Transverse colon (tissue), 4 donors: ENCODE data around the gene USP24. TPM values are rescaled to one million over a fixed set of nuclear protein-coding genes. Genes with fewer than 3 reads are reported as not detected.

ENCODE experiments used
- DNase-seq: peaks from one replicate; pipeline ENCODE4 v3.0.0-alpha.2; 2019
- H3K27ac ChIP-seq, 4 donors: fragments of 200-600 bp; sonication (generic); 2 replicates each; pipeline ENCODE4 v1.5.1; 2016 to 2018; ENCODE audit warnings: inconsistent platforms in 4 of 4
- H3K27me3 ChIP-seq: fragments of 200-600 bp; sonication (generic); 2 replicates; pipeline ENCODE4 v1.5.1; 2017; ENCODE audit warnings: inconsistent platforms
- H3K36me3 ChIP-seq, 4 donors: fragments of 200-600 bp; sonication (generic); 2 replicates each; pipeline ENCODE4 v1.5.1; 2017 to 2019; ENCODE audit warnings: inconsistent platforms in 4 of 4
- H3K4me1 ChIP-seq, 4 donors: fragments of 200-600 bp; sonication (generic); 2 replicates each; pipeline ENCODE4 v1.5.1; 2017 to 2020; ENCODE audit warnings: inconsistent platforms in 4 of 4
- H3K4me3 ChIP-seq, 4 donors: fragments of 200-600 bp; sonication (generic); 1 replicate in 1 of 4; 2 replicates in 3 of 4; pipeline versions ENCODE4 v1.5.1 to v1.6.1; 2017 to 2019; ENCODE audit warnings: inconsistent platforms in 4 of 4
- H3K9me3 ChIP-seq, 2 donors: fragments of 200-600 bp; sonication (generic); 2 replicates each; pipeline ENCODE4 v1.5.1; 2017 to 2019; ENCODE audit warnings: inconsistent platforms in 2 of 2
- EP300 ChIP-seq: sonication (generic); formaldehyde crosslinking; IDR thresholded peaks from one replicate; pipeline ENCODE4 v1.6.1; 2017; ENCODE audit warnings: antibody characterized with exemption, low read depth
- POLR2A ChIP-seq: fragments of 450-650 bp; IDR thresholded peaks from one replicate; pipeline ENCODE4 v1.6.1; 2016; ENCODE audit warnings: antibody characterized with exemption, mild to moderate bottlenecking, moderate library complexity
- POLR2AphosphoS5 ChIP-seq, 3 donors: sonication (generic); formaldehyde crosslinking; IDR thresholded peaks; one replicate each; pipeline ENCODE4 v1.6.1; 2016; ENCODE audit warnings: antibody characterized with exemption in 3 of 3
- WGBS, 2 donors: methylation state at CpG; one replicate each; pipeline ENCODE4 v1.1.5; 2018; ENCODE audit warnings: low coverage in 1 of 2; 5-methylcytosine and 5-hydroxymethylcytosine counted together
- in situ Hi-C, 4 donors: fragments of 200-750 bp; cut with MboI; loops; one replicate each; pipeline versions ENCODE4 v1.15.0 to v1.15.1; 2017; ENCODE audit warnings: low sequenced_read_pairs in 3 of 4, low pct_ligation_motif_present in 1 of 4, low pct_unique_long_range_greater_than_20kb in 1 of 4
- intact Hi-C: fragments of 100-400 bp; cut with DNase I; formaldehyde crosslinking; loops from one replicate; pipeline ENCODE4 v1.15.1; 2023; ENCODE audit warnings: low total_unique reads
- total RNA-seq, 4 donors: library from RNA; depleted of rRNA; stranded (reverse); fragments of >200 nt; gene quantifications; one replicate each; pipeline ENCODE4 v1.1.0, GENCODE V29; 2016
- TF ChIP-seq, protein P1 (sequence below), 5 experiments: fragments of 200-600 bp in 3 of 5; fragments of 450-650 bp in 2 of 5; sonication (generic) in 3 of 5; IDR thresholded peaks; 1 replicate in 2 of 5; 2 replicates in 3 of 5; pipeline ENCODE4 v1.5.1; 2016 to 2017; ENCODE audit warnings: antibody characterized with exemption in 5 of 5, inconsistent platforms in 3 of 5, mild to moderate bottlenecking in 2 of 5, moderate library complexity in 1 of 5

Gene USP24
- total RNA-seq, 4 donors from 2014 or later = 30.7 to 79.4 (median 48.9) TPM

DNA sequence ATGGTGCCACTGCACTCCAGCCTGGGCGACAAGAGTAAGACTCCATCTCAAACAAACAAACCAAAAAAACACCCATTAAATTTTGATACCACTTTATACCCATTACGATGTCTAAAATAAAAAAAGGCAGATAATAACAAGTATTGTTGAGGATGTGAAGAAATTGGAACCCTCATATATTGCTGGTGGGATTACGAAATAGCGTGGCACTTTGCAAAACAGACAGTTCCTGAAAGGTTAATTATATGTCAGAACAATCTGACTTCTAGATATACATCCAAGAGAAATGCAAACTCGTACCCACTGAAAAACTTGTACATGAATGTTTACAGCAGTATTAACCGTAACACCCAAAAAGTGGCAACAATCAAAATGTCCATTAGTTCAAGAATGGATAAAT lies 70.3 kb downstream of the USP24 start:
- intact Hi-C loops (no loop called here), in situ Hi-C loops (loop anchor here (5.0 to 25.0 kb wide), 3 partner anchors 132 to 1442 kb away; partner anchors contain the start of gene PLPP3 (in 3 of the 4))
- Histone ChIP-seq H3K9me3 (no peaks in the 10 kb centered on the region), H3K4me1 (peaks cover 0 to 12% (median 1%) of the 10 kb centered on the region in 4 donors), H3K4me3 (no peak overlapping the region), H3K27ac (no peak overlapping the region), H3K36me3 (peaks cover 0 to 58% (median 24%) of the 10 kb centered on the region in 4 donors), H3K27me3 (no peaks in the 10 kb centered on the region)
- 96% methylated on average over 6 of the region's 6 CpGs for WGBS, 2 donors
- DNase-seq = no peak
- TF ChIP-seq EP300 (no peak), POLR2A (no peak), POLR2AphosphoS5 (IDR thresholded peaks at IDR 0.05) (no peak)
- TF ChIP-seq, protein P1, sequence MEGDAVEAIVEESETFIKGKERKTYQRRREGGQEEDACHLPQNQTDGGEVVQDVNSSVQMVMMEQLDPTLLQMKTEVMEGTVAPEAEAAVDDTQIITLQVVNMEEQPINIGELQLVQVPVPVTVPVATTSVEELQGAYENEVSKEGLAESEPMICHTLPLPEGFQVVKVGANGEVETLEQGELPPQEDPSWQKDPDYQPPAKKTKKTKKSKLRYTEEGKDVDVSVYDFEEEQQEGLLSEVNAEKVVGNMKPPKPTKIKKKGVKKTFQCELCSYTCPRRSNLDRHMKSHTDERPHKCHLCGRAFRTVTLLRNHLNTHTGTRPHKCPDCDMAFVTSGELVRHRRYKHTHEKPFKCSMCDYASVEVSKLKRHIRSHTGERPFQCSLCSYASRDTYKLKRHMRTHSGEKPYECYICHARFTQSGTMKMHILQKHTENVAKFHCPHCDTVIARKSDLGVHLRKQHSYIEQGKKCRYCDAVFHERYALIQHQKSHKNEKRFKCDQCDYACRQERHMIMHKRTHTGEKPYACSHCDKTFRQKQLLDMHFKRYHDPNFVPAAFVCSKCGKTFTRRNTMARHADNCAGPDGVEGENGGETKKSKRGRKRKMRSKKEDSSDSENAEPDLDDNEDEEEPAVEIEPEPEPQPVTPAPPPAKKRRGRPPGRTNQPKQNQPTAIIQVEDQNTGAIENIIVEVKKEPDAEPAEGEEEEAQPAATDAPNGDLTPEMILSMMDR (IDR thresholded peaks at IDR 0.05) = no peak

DNA sequence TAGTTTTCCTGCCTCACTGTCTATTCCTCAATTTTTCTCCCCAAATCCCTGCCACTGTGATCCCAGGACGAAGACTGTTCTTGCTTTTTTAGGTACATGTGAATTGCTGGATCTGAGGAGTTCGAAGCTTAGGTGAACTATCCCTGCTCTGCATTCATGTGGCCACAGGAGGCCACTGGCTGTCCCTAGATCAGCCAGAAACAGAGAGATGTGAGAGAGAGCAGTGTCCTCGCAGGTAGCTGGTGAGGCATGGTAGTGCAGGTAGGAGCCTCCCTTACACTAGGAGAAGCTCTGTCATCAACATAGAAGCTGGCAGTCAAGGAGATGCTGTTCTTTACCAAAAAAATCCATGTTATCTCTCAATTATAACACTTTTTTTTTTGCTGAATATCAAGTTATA lies 71.5 kb downstream of the USP24 start:
- WGBS, 2 donors = 85 to 88% methylated on average over 3 of the region's 3 CpGs
- DNase-seq = no peak
- TF ChIP-seq, protein P1 (IDR thresholded peaks at IDR 0.05) = no peak
- TF ChIP-seq POLR2AphosphoS5 (IDR thresholded peaks at IDR 0.05) (no peak), POLR2A (no peak), EP300 (no peak)
- H3K4me3 ChIP-seq = no peak overlapping the region
- no peak overlapping the region for H3K27ac ChIP-seq
- no peaks in the 10 kb centered on the region for H3K27me3 ChIP-seq
- in situ Hi-C loops = loop anchor here (5.0 to 25.0 kb wide), 3 partner anchors 134 to 1444 kb away; partner anchors contain the start of gene PLPP3 (in 3 of the 4)
- peaks cover 0 to 12% (median 1%) of the 10 kb centered on the region in 4 donors for H3K4me1 ChIP-seq
- H3K36me3 ChIP-seq = peaks cover 0 to 64% (median 27%) of the 10 kb centered on the region in 4 donors
- intact Hi-C loops = no loop called here
- no peaks in the 10 kb centered on the region for H3K9me3 ChIP-seq

DNA sequence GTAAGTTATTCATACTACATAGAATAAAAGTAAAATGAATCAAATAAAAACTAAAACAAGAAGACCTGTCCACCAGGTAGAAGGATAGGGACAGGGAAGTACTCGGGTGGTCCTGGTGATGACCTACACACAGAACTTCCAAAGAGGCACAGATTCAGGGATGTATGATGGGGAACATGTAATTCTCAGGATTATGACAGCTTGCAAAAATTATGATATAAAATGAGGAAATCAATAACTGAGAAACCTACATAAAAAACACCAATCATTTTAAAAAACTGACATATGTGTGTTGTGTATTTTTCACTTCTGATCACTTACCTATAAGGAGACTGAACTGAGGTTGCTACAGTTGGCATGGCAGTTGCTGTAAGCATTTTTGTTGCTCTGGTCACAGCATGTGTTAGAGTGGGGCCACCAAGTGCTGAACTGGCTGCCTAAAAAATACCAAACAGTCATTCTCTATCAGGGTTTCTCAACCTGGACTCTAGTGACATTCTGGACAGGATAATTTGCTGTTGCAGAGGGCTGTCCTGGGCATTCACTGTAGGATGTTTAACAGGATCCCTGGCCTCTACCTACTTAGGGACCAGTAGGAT lies 73.8 kb downstream of the USP24 start:
- Histone ChIP-seq H3K4me3 (no peak overlapping the region), H3K27me3 (no peaks in the 10 kb centered on the region), H3K27ac (peak overlapping the region in 3 of 4 donors; percentile 6 to 41 (median 24)), H3K36me3 (peaks cover 0 to 76% (median 36%) of the 10 kb centered on the region in 4 donors), H3K4me1 (peaks cover 0 to 8% (median 1%) of the 10 kb centered on the region in 4 donors), H3K9me3 (no peaks in the 10 kb centered on the region)
- intact Hi-C loops (loop anchor here (2.0 kb wide), 1 partner anchor 137 kb away; no protein-coding TSS in a partner anchor), in situ Hi-C loops (loop anchor here (5.0 to 25.0 kb wide), 3 partner anchors 136 to 1446 kb away; partner anchors contain the start of gene PLPP3 (in 3 of the 4))
- DNase-seq = no peak
- TF ChIP-seq EP300 (no peak), POLR2A (no peak)
- TF ChIP-seq, protein P1 (IDR thresholded peaks at IDR 0.05) = no peak
- 67 to 73% methylated on average over 1 of the region's 1 CpG for WGBS, 2 donors

DNA sequence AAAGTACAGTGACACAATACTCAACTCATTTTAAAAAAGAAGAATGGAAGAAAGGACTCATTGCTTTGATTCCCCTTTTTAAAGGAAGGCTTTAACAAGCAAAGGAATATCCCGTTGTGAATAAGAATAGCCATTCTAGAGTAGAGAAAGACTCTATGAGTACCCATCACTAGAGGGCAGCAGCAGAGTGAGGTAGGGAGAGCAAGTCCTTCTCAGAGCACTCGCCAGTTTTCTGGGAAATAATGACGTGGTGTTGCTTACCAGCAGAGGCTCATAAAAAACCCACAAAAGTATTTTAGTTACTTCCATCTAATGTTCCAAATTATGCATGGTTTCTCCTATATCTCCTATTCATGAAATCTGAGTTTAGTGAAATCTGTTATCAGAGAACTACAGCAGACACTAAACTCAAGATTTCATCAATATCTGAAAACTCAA lies 74.6 kb downstream of the USP24 start:
- Histone ChIP-seq H3K9me3 (no peaks in the 10 kb centered on the region), H3K27ac (peak overlapping the region in 3 of 4 donors; percentile 6 to 41 (median 24)), H3K27me3 (no peaks in the 10 kb centered on the region), H3K4me1 (peaks cover 0 to 8% (median 1%) of the 10 kb centered on the region in 4 donors), H3K4me3 (no peak overlapping the region), H3K36me3 (peaks cover 0 to 77% (median 35%) of the 10 kb centered on the region in 4 donors)
- TF ChIP-seq POLR2A = no peak
- TF ChIP-seq, protein P1 (IDR thresholded peaks at IDR 0.05) = peak; percentile 72 to 76 (median 74)
- TF ChIP-seq POLR2AphosphoS5 (IDR thresholded peaks at IDR 0.05) = peak in 1 of 3 donors; percentile 13
- no peak for TF ChIP-seq EP300
- peak; percentile 69 for DNase-seq
- in situ Hi-C loops (loop anchor here (5.0 to 25.0 kb wide), 3 partner anchors 137 to 1447 kb away; partner anchors contain the start of gene PLPP3 (in 3 of the 4)), intact Hi-C loops (loop anchor here (2.0 kb wide), 1 partner anchor 138 kb away; no protein-coding TSS in a partner anchor)
- WGBS, 2 donors = 0 to 4% methylated on average over 3 of the region's 3 CpGs
